H9 (cell line): ENCODE measurements around the gene DISC1. TPM values are rescaled to one million over a fixed set of nuclear protein-coding genes. Genes with fewer than 3 reads are reported as not detected.

ENCODE experiments used
- DNase-seq: peaks from one replicate; pipeline ENCODE4 v3.0.0-alpha.2; 2017
- H2AFZ ChIP-seq: one replicate; pipeline ENCODE4 v1.6.1; 2013; ENCODE audit warnings: mild to moderate bottlenecking, low read length, control low read depth, moderate library complexity
- H2AK5ac ChIP-seq: 2 replicates; pipeline ENCODE4 v1.6.1; 2013; ENCODE audit warnings: low read length, control low read depth, mixed read lengths; ENCODE audit not compliant: insufficient read length
- H2BK120ac ChIP-seq: one replicate; pipeline ENCODE4 v1.6.1; 2013; ENCODE audit warnings: low read depth, mild to moderate bottlenecking, low read length, control low read depth, inconsistent platforms; ENCODE audit not compliant: poor library complexity, severe bottlenecking
- H2BK12ac ChIP-seq: 2 replicates; pipeline ENCODE4 v1.6.1; 2013; ENCODE audit warnings: low read length, control low read depth, mixed read lengths, low read depth; ENCODE audit not compliant: insufficient read length
- H2BK15ac ChIP-seq: 2 replicates; pipeline ENCODE4 v1.6.1; 2013; ENCODE audit warnings: low read depth, low read length, control low read depth
- H2BK20ac ChIP-seq: one replicate; pipeline ENCODE4 v1.6.1; 2013; ENCODE audit warnings: low read depth, mild to moderate bottlenecking, low read length, control low read depth, inconsistent platforms; ENCODE audit not compliant: poor library complexity, severe bottlenecking
- H2BK5ac ChIP-seq: 2 replicates; pipeline ENCODE4 v1.6.1; 2013; ENCODE audit warnings: low read length, control low read depth, mixed read lengths; ENCODE audit not compliant: insufficient read length
- H3K14ac ChIP-seq: 2 replicates; pipeline ENCODE4 v1.6.1; 2013; ENCODE audit warnings: low read length, control low read depth; ENCODE audit not compliant: insufficient read depth
- H3K18ac ChIP-seq: 2 replicates; pipeline ENCODE4 v1.6.1; 2013; ENCODE audit warnings: low read depth, mild to moderate bottlenecking, mixed read lengths, low read length, control low read depth; ENCODE audit not compliant: insufficient read length
- H3K23ac ChIP-seq: 2 replicates; pipeline ENCODE4 v1.6.1; 2013; ENCODE audit warnings: low read length, control low read depth, mixed read lengths, low read depth; ENCODE audit not compliant: insufficient read length
- H3K23me2 ChIP-seq: 2 replicates; pipeline ENCODE4 v1.6.1; 2013; ENCODE audit warnings: low read depth, mild to moderate bottlenecking, mixed read lengths, low read length, control low read depth; ENCODE audit not compliant: insufficient read length, poor library complexity, severe bottlenecking
- H3K27ac ChIP-seq: 2 replicates; pipeline ENCODE4 v1.5.1; 2013; ENCODE audit warnings: low read length, control low read depth, mixed read lengths, low read depth; ENCODE audit not compliant: insufficient read length
- H3K27me3 ChIP-seq: 2 replicates; pipeline ENCODE4 v1.6.1; 2013; ENCODE audit warnings: low read length, control low read depth, inconsistent platforms; ENCODE audit not compliant: insufficient read depth
- H3K4ac ChIP-seq: 2 replicates; pipeline ENCODE4 v1.6.1; 2013; ENCODE audit warnings: low read depth, mild to moderate bottlenecking, control low read depth, inconsistent platforms, low read length, moderate library complexity
- H3K4me1 ChIP-seq: 2 replicates; pipeline ENCODE4 v1.6.1; 2013; ENCODE audit warnings: low read length, control low read depth, inconsistent platforms; ENCODE audit not compliant: insufficient read depth
- H3K4me2 ChIP-seq: 2 replicates; pipeline ENCODE4 v1.6.1; 2013; ENCODE audit warnings: low read length, control low read depth, mixed read lengths; ENCODE audit not compliant: insufficient read length, insufficient read depth
- H3K56ac ChIP-seq: 2 replicates; pipeline ENCODE4 v1.6.1; 2013; ENCODE audit warnings: low read depth, mild to moderate bottlenecking, mixed read lengths, low read length, control low read depth; ENCODE audit not compliant: insufficient read length
- H3K79me1 ChIP-seq: 2 replicates; pipeline ENCODE4 v1.6.1; 2013; ENCODE audit warnings: low read depth, mild to moderate bottlenecking, moderate library complexity, low read length, control low read depth, inconsistent platforms; ENCODE audit not compliant: insufficient read depth, poor library complexity, severe bottlenecking
- H3K79me2 ChIP-seq: 2 replicates; pipeline ENCODE4 v1.6.1; 2013; ENCODE audit warnings: low read length, control low read depth, inconsistent platforms; ENCODE audit not compliant: insufficient read depth
- H3K9ac ChIP-seq: 2 replicates; pipeline ENCODE4 v1.6.1; 2013; ENCODE audit warnings: low read length, control low read depth, mixed read lengths; ENCODE audit not compliant: insufficient read length; ENCODE audit errors: extremely low read depth
- H3K9me3 ChIP-seq: one replicate; pipeline ENCODE4 v1.6.1; 2013; ENCODE audit warnings: low read depth, low read length, inconsistent platforms; ENCODE audit not compliant: control insufficient read depth
- H3T11ph ChIP-seq: one replicate; pipeline ENCODE4 v1.6.1; 2013; ENCODE audit warnings: mild to moderate bottlenecking, low read length, control low read depth, inconsistent platforms
- H4K20me1 ChIP-seq: one replicate; pipeline ENCODE4 v1.6.1; 2013; ENCODE audit not compliant: control insufficient read depth, insufficient read length, insufficient read depth
- H4K5ac ChIP-seq: 2 replicates; pipeline ENCODE4 v1.6.1; 2013; ENCODE audit warnings: low read depth, mild to moderate bottlenecking, mixed read lengths, low read length, control low read depth; ENCODE audit not compliant: insufficient read length
- H4K8ac ChIP-seq: replicated peaks from 2 replicates; pipeline ENCODE4 v1.6.1; 2013; ENCODE audit warnings: low read length, control low read depth, mixed read lengths, low read depth; ENCODE audit not compliant: insufficient read length
- H4K91ac ChIP-seq: 2 replicates; pipeline ENCODE4 v1.6.1; 2013; ENCODE audit warnings: low read depth, mild to moderate bottlenecking, moderate library complexity, mixed read lengths, low read length, control low read depth; ENCODE audit not compliant: insufficient read length
- H3K27ac Mint-ChIP-seq, 3 experiments: 2 replicates in 2 of 3; 3 replicates in 1 of 3; pipeline ENCODE4 v1.8.0; 2020 to 2021; ENCODE audit warnings: mixed read lengths in 3 of 3, mild to moderate bottlenecking in 1 of 3, moderate library complexity in 1 of 3
- H3K27me3 Mint-ChIP-seq: 2 replicates; pipeline ENCODE4 v1.8.0; 2021; ENCODE audit warnings: low read depth, mild to moderate bottlenecking, moderate library complexity, mixed read lengths
- H3K36me3 Mint-ChIP-seq, 3 experiments: 2 replicates in 2 of 3; 3 replicates in 1 of 3; pipeline ENCODE4 v1.8.0; 2020 to 2021; ENCODE audit warnings: low read depth in 3 of 3, mixed read lengths in 3 of 3; ENCODE audit not compliant: insufficient read depth in 1 of 3
- H3K4me1 Mint-ChIP-seq, 2 experiments: 2 replicates each; pipeline ENCODE4 v1.8.0; 2020; ENCODE audit warnings: mixed read lengths in 2 of 2
- H3K4me3 Mint-ChIP-seq, 2 experiments: 2 replicates in 1 of 2; 3 replicates in 1 of 2; pipeline ENCODE4 v1.8.0; 2020 to 2021; ENCODE audit warnings: mild to moderate bottlenecking in 2 of 2, mixed read lengths in 2 of 2, moderate library complexity in 1 of 2
- H3K9me3 Mint-ChIP-seq, 2 experiments: 2 replicates in 1 of 2; 3 replicates in 1 of 2; pipeline ENCODE4 v1.8.0; 2020; ENCODE audit warnings: mild to moderate bottlenecking in 2 of 2, mixed read lengths in 2 of 2, moderate library complexity in 1 of 2
- CTCF ChIP-seq: fragments of 200-600 bp; sonication (generic); conservative IDR thresholded peaks from 3 replicates; pipeline ENCODE4 v1.8.0; 2021; ENCODE audit warnings: antibody characterized with exemption, mild to moderate bottlenecking
- WGBS: extraction: QIAGEN DNeasy Blood & Tissue Kit; methylation state at CpG from one replicate; pipeline ENCODE4 v1.1.7; 2013; ENCODE audit warnings: missing lambda C conversion rate, low lambda C conversion rate, mixed read lengths; ENCODE audit not compliant: insufficient read length; ENCODE audit errors: extremely low coverage; 5-methylcytosine and 5-hydroxymethylcytosine counted together
- total RNA-seq: library from RNA; stranded (reverse); gene quantifications from 2 replicates; pipeline ENCODE4 v1.2.1, GENCODE V29; 2021

DISC1 gene
- total RNA-seq, 1 experiment from 2014 or later = 2.5 TPM

- Histone ChIP-seq H3K4ac (no peak overlapping the region), H3K9me3 (no peaks in the 10 kb centered on the region), H4K91ac (no peak overlapping the region), H2BK15ac (no peak overlapping the region), H3K27me3 (no peaks in the 10 kb centered on the region), H2AFZ (no peak overlapping the region), H4K5ac (no peak overlapping the region), H4K8ac (no peak overlapping the region), H3T11ph (no peak overlapping the region), H3K56ac (no peak overlapping the region), H3K79me1 (no peaks in the 10 kb centered on the region), H3K27ac (no peak overlapping the region), H4K20me1 (no peaks in the 10 kb centered on the region), H2BK5ac (no peak overlapping the region), H3K79me2 (no peaks in the 10 kb centered on the region), H3K4me2 (no peak overlapping the region), H3K23ac (no peak overlapping the region), H2BK20ac (no peak overlapping the region), H3K18ac (no peak overlapping the region), H2BK120ac (no peak overlapping the region), H3K14ac (no peak overlapping the region), H3K4me1 (peaks cover 4% of the 10 kb centered on the region), H2AK5ac (no peak overlapping the region), H3K9ac (no peak overlapping the region), H2BK12ac (no peak overlapping the region), H3K23me2 (no peaks in the 10 kb centered on the region)
- Mint-ChIP-seq H3K27me3 (peaks cover 12% of the 10 kb centered on the region; the same call in 1 of the 2 replicates), H3K27ac (no peak overlapping the region), H3K36me3 (peaks cover 2 to 4% (median 2%) of the 10 kb centered on the region in 3 experiments; a peak in 4 of 7 replicates), H3K9me3 (peaks cover 3 to 4% of the 10 kb centered on the region in 2 experiments; a peak in 3 of 5 replicates), H3K4me1 (peaks cover 15% of the 10 kb centered on the region in 2 experiments), H3K4me3 (no peak overlapping the region)
- TF ChIP-seq CTCF = no peak
- no CpG with 5 or more reads among the region's 1 CpG for WGBS
- no peak for DNase-seq
Measured at GRCh38 chr1:231872461-231872910, 245.9 kb downstream of the DISC1 start.
